Gastroesophageal sphincter (tissue), 4 donors: ENCODE measurements around the gene ARMCX4. TPM values are rescaled to one million over a fixed set of nuclear protein-coding genes. Genes with fewer than 3 reads are reported as not detected.

ENCODE experiments used
- ATAC-seq: fragments of 150-250 bp; one replicate; pipeline ENCODE4 v1.9.1; 2016; ENCODE audit warnings: mild to moderate bottlenecking, moderate library complexity
- H3K27ac ChIP-seq, 4 donors: fragments of 200-600 bp; sonication (generic) in 3 of 4; 1 replicate in 3 of 4; 2 replicates in 1 of 4; pipeline ENCODE4 v1.5.1; 2016 to 2019
- H3K27me3 ChIP-seq: fragments of 200-600 bp; sonication (generic); one replicate; pipeline ENCODE4 v1.5.1; 2019
- H3K36me3 ChIP-seq, 2 donors: fragments of 200-600 bp; sonication (generic); one replicate each; pipeline ENCODE4 v1.5.1; 2019; ENCODE audit warnings: control low read depth in 1 of 2
- H3K4me1 ChIP-seq, 3 donors: fragments of 200-600 bp; sonication (generic); 1 replicate in 2 of 3; 2 replicates in 1 of 3; pipeline ENCODE4 v1.5.1; 2016 to 2019; ENCODE audit warnings: control low read depth in 2 of 3
- H3K4me3 ChIP-seq, 2 donors: fragments of 200-600 bp; sonication (generic); one replicate each; pipeline ENCODE4 v1.5.1; 2019; ENCODE audit warnings: mild to moderate bottlenecking in 1 of 2, moderate library complexity in 1 of 2
- H3K9me3 ChIP-seq, 3 donors: fragments of 200-600 bp; sonication (generic); one replicate each; pipeline ENCODE4 v1.5.1; 2017 to 2019; ENCODE audit warnings: control low read depth in 2 of 3
- EP300 ChIP-seq: sonication (generic); formaldehyde crosslinking; IDR thresholded peaks from one replicate; pipeline ENCODE4 v1.6.1; 2017; ENCODE audit warnings: antibody characterized with exemption, mild to moderate bottlenecking
- POLR2A ChIP-seq, 2 donors: fragments of 450-650 bp; IDR thresholded peaks; one replicate each; pipeline ENCODE4 v1.6.1; 2017; ENCODE audit warnings: antibody characterized with exemption in 2 of 2, mild to moderate bottlenecking in 2 of 2, moderate library complexity in 1 of 2
- POLR2AphosphoS5 ChIP-seq: sonication (generic); formaldehyde crosslinking; IDR thresholded peaks from one replicate; pipeline ENCODE4 v1.6.1; 2017; ENCODE audit warnings: antibody characterized with exemption
- WGBS, 2 donors: methylation state at CpG; one replicate each; pipeline ENCODE4 v1.1.5; 2018; ENCODE audit warnings: low coverage in 1 of 2; 5-methylcytosine and 5-hydroxymethylcytosine counted together
- total RNA-seq, 4 donors: library from RNA; depleted of rRNA; stranded (reverse); fragments of >200 nt; gene quantifications; one replicate each; pipeline ENCODE4 v1.1.0, GENCODE V29; 2016
- TF ChIP-seq, protein P1 (sequence below), 4 experiments: fragments of 200-600 bp in 2 of 4; fragments of 450-650 bp in 2 of 4; sonication (generic) in 1 of 4; IDR thresholded peaks; one replicate each; pipeline ENCODE4 v1.5.1; 2017 to 2019; ENCODE audit warnings: antibody characterized with exemption in 4 of 4, mild to moderate bottlenecking in 2 of 4, moderate library complexity in 2 of 4

Gene ARMCX4
- 10 to 100 TPM in 1 of 4 donors, 1 to 10 TPM in 3; 1.8 to 21.9 (median 8.1) TPM for total RNA-seq

DNA sequence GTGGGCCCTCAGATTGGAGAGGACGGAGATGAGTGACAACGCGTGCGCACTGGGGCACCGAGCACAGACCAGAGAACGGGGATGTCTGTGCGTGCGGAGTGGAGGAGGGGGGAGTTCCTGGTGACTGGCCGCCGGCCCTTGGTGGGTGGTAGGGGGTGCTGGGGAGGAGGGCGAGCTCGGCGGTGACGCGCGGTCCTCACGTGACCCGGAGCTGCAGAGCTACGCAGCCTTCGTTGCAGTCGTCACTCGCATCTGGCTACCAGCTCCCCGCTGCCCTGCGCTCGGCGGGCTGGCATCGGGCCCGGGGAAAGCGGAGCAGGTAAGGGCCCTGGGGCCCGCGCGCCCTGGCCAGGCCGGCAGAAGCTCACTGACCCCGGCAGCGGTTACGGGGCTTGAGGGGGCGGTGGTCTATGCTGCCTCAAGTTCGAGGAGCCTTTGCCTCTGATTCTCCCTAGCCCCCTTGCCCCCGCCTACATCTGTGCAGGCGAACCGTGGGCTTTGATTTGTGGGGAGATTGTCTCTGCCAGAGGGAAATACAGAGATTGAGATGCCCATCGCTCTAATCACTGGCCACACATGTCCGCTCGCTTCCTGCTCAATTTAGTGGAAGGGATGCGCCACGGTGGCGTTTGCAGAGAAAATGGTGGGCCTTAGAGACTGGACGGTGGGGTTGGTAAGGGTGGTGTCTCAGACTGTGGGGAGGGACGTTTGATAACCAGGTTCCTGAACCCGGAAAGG lies at the start of gene ARMCX4:
Gene ARMCX4 (plus strand): TSS at position 245 of the 738 bp plus-strand sequence. CDS start 3,134 bp downstream, outside the sequence.
- WGBS, 2 donors = 0 to 57% methylated on average over 1 to 4 of the region's 50 CpGs
- H3K4me1 ChIP-seq = no peaks in the 10 kb centered on the region
- TF ChIP-seq POLR2A (IDR thresholded peaks at IDR 0.05) (peak in 1 of 2 donors; percentile 27), POLR2AphosphoS5 (peak; percentile 54)
- TF ChIP-seq, protein P1, sequence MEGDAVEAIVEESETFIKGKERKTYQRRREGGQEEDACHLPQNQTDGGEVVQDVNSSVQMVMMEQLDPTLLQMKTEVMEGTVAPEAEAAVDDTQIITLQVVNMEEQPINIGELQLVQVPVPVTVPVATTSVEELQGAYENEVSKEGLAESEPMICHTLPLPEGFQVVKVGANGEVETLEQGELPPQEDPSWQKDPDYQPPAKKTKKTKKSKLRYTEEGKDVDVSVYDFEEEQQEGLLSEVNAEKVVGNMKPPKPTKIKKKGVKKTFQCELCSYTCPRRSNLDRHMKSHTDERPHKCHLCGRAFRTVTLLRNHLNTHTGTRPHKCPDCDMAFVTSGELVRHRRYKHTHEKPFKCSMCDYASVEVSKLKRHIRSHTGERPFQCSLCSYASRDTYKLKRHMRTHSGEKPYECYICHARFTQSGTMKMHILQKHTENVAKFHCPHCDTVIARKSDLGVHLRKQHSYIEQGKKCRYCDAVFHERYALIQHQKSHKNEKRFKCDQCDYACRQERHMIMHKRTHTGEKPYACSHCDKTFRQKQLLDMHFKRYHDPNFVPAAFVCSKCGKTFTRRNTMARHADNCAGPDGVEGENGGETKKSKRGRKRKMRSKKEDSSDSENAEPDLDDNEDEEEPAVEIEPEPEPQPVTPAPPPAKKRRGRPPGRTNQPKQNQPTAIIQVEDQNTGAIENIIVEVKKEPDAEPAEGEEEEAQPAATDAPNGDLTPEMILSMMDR (IDR thresholded peaks at IDR 0.05) = no peak
- H3K9me3 ChIP-seq = no peaks in the 10 kb centered on the region
- no peaks in the 10 kb centered on the region for H3K36me3 ChIP-seq
- no peaks in the 10 kb centered on the region for H3K27me3 ChIP-seq
- H3K4me3 ChIP-seq = peak within 1 kb of the TSS; percentile 36 to 56
- H3K27ac ChIP-seq = peak within 1 kb of the TSS in 3 of 4 donors; percentile 28 to 71 (median 57)
- peak; percentile 85 for ATAC-seq

DNA sequence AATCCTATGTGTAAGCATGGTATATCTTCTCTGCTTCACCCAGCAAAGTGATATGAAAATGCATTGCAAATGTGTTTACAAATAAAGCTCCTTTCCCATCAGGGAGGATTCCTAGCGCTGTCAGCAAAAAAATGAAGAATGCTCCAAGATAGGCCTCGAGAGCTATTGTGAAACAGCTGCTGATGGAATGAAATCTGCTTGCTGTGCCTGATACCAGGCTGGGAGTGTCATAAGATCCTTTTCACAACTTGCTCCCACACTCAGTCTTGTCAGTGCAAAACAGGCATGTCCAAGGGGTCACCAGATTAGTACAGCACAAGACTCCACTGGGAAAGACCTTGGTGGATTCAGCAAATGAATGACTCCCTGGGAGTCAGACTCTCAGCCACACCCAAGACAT lies 43.2 kb upstream of the ARMCX4 start:
- ATAC-seq = no peak
- 89% methylated on average over 2 of the region's 2 CpGs; no CpG with 5 or more reads in 1 of the 2 donors for WGBS, 2 donors
- TF ChIP-seq POLR2AphosphoS5 (no peak), POLR2A (IDR thresholded peaks at IDR 0.05) (no peak), EP300 (no peak)
- TF ChIP-seq, protein P1 (IDR thresholded peaks at IDR 0.05) = no peak
- H3K36me3 ChIP-seq = peaks cover 0 to 39% of the 10 kb centered on the region in 2 donors
- H3K4me3 ChIP-seq = no peak overlapping the region
- H3K27ac ChIP-seq = no peak overlapping the region
- no peaks in the 10 kb centered on the region for H3K4me1 ChIP-seq
- H3K9me3 ChIP-seq = no peaks in the 10 kb centered on the region
- no peaks in the 10 kb centered on the region for H3K27me3 ChIP-seq

DNA sequence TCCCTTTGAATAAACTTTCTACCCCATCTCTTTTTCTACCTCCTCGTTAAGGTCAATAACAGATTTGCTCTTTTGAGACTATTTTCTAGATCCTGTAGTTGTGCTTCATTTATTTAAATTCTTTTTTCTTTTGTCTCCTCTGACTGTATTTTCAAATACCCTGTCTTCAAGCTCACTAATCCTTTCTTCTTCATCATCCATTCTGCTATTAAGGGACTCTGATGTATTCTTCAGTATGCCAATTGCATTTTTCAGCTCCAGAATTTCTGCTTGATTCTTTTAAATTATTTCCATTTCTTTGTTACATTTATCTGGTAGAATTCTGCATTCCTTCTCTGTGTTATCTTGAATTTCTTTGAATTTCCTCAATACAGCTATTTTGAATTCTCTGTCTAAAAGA lies 36.0 kb upstream of the ARMCX4 start:
- peaks cover 0 to 25% of the 10 kb centered on the region in 2 donors for H3K36me3 ChIP-seq
- no peak overlapping the region for H3K27ac ChIP-seq
- TF ChIP-seq, protein P1 (IDR thresholded peaks at IDR 0.05) = no peak
- TF ChIP-seq POLR2AphosphoS5 (no peak), EP300 (no peak), POLR2A (IDR thresholded peaks at IDR 0.05) (no peak)
- H3K4me1 ChIP-seq = no peaks in the 10 kb centered on the region
- WGBS, 2 donors = 88 to 100% methylated on average over 1 of the region's 1 CpG
- H3K27me3 ChIP-seq = no peaks in the 10 kb centered on the region
- H3K4me3 ChIP-seq = no peak overlapping the region
- no peak for ATAC-seq
- no peaks in the 10 kb centered on the region for H3K9me3 ChIP-seq

DNA sequence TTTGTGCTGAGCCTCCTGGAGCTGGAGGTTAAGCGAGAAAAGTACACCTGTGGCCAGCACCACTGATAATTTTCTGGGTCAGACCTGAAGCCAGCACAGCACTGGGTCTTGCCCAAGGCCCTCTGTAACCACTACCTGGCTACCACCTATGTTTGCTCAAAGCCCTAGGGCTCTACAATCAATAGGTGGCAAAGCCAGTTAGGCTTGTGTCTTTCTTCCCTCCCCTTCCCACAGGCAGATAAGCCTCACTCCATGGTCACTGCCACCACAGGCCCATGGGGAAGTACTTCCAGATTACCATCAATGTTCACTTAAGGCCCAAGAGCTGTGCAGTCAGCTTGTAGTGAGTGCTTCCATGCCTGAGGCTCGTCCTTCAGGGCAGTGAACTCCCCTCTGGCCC lies 35.2 kb upstream of the ARMCX4 start:
- H3K4me1 ChIP-seq = no peaks in the 10 kb centered on the region
- H3K27ac ChIP-seq = no peak overlapping the region
- TF ChIP-seq EP300 = no peak
- TF ChIP-seq POLR2AphosphoS5 = no peak
- H3K27me3 ChIP-seq = no peaks in the 10 kb centered on the region
- ATAC-seq = no peak
- no peak overlapping the region for H3K4me3 ChIP-seq
- no peaks in the 10 kb centered on the region for H3K9me3 ChIP-seq
- H3K36me3 ChIP-seq = peaks cover 0 to 28% of the 10 kb centered on the region in 2 donors
- no CpG with 5 or more reads among the region's 2 CpGs for WGBS, 2 donors

DNA sequence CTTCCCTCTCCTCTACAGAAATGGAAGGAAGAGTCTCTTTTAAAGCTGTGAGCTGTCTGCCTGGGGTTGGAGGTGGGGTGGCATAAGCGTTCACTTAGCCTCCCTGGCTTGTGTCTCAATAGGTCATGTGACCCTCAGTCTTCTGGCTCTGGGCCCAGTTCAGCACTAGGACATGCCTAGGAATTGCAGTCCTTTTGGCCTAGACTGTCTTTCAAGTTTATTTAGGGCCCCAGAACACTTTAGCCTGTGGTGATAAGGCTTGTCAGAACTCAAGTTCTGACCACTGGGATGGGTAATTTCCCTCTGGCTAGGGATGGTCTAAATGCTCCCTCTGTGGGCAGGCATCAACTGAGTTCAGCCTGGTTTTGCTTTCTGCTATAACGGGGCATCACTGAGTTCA lies 34.3 kb upstream of the ARMCX4 start:
- H3K27ac ChIP-seq = no peak overlapping the region
- H3K4me1 ChIP-seq = no peaks in the 10 kb centered on the region
- no peak for ATAC-seq
- H3K36me3 ChIP-seq = peaks cover 0 to 28% of the 10 kb centered on the region in 2 donors
- 0% methylated on average over 1 of the region's 2 CpGs; no CpG with 5 or more reads in 1 of the 2 donors for WGBS, 2 donors
- no peaks in the 10 kb centered on the region for H3K9me3 ChIP-seq
- H3K27me3 ChIP-seq = no peaks in the 10 kb centered on the region
- no peak overlapping the region for H3K4me3 ChIP-seq
- TF ChIP-seq POLR2AphosphoS5 (no peak), POLR2A (IDR thresholded peaks at IDR 0.05) (no peak), EP300 (no peak)
- TF ChIP-seq, protein P1 (IDR thresholded peaks at IDR 0.05) = no peak
